Stimulated activated naive CD8-positive, alpha-beta T cell treated with anti-CD3 and anti-CD28 coated beads, Interleukin-15, Interleukin-2, amounts not matched to agents 100 ng/mL and 50 ng/mL, for 24 hours (primary cell): ENCODE results near the gene OR51G1.

ENCODE experiments used
- H3K27ac Mint-ChIP-seq: one replicate; pipeline ENCODE4 v1.8.0; 2021; ENCODE audit warnings: mild to moderate bottlenecking, mixed read lengths
- H3K27me3 Mint-ChIP-seq: one replicate; pipeline ENCODE4 v1.8.0; 2021; ENCODE audit warnings: mixed read lengths
- H3K36me3 Mint-ChIP-seq: one replicate; pipeline ENCODE4 v1.8.0; 2021; ENCODE audit warnings: low read depth, mixed read lengths
- H3K4me1 Mint-ChIP-seq: one replicate; pipeline ENCODE4 v1.8.0; 2021; ENCODE audit warnings: low read depth, mixed read lengths
- H3K4me3 Mint-ChIP-seq: one replicate; pipeline ENCODE4 v1.8.0; 2021; ENCODE audit warnings: mild to moderate bottlenecking, mixed read lengths
- H3K9me3 Mint-ChIP-seq: one replicate; pipeline ENCODE4 v1.8.0; 2021; ENCODE audit warnings: mixed read lengths

OR51G1 gene

GRCh38 chr11:4887591-4887990, 36.5 kb downstream of the OR51G1 start:
- Mint-ChIP-seq H3K27ac (no peak overlapping the region), H3K36me3 (no peaks in the 10 kb centered on the region), H3K4me1 (no peaks in the 10 kb centered on the region), H3K9me3 (peaks cover 4% of the 10 kb centered on the region), H3K27me3 (peaks cover 7% of the 10 kb centered on the region), H3K4me3 (no peak overlapping the region)

GRCh38 chr11:4886186-4886585, 38.0 kb downstream of the OR51G1 start:
- H3K9me3 Mint-ChIP-seq, result peaks cover 4% of the 10 kb centered on the region
- no peaks in the 10 kb centered on the region for H3K36me3 Mint-ChIP-seq
- H3K27me3 Mint-ChIP-seq, result peaks cover 4% of the 10 kb centered on the region
- H3K4me1 Mint-ChIP-seq, result no peaks in the 10 kb centered on the region
- H3K4me3 Mint-ChIP-seq, result no peak overlapping the region
- no peak overlapping the region for H3K27ac Mint-ChIP-seq

GRCh38 chr11:4884361-4884760, 39.8 kb downstream of the OR51G1 start:
- Mint-ChIP-seq H3K9me3 (peaks cover under 1% of the 10 kb centered on the region), H3K27me3 (peaks cover 4% of the 10 kb centered on the region), H3K36me3 (no peaks in the 10 kb centered on the region), H3K4me1 (no peaks in the 10 kb centered on the region), H3K27ac (no peak overlapping the region), H3K4me3 (no peak overlapping the region)

GRCh38 chr11:4882543-4882942, 41.6 kb downstream of the OR51G1 start:
- Mint-ChIP-seq H3K36me3 (no peaks in the 10 kb centered on the region), H3K27me3 (peaks cover 1% of the 10 kb centered on the region), H3K27ac (no peak overlapping the region), H3K4me1 (no peaks in the 10 kb centered on the region), H3K4me3 (no peak overlapping the region), H3K9me3 (no peaks in the 10 kb centered on the region)

DNA sequence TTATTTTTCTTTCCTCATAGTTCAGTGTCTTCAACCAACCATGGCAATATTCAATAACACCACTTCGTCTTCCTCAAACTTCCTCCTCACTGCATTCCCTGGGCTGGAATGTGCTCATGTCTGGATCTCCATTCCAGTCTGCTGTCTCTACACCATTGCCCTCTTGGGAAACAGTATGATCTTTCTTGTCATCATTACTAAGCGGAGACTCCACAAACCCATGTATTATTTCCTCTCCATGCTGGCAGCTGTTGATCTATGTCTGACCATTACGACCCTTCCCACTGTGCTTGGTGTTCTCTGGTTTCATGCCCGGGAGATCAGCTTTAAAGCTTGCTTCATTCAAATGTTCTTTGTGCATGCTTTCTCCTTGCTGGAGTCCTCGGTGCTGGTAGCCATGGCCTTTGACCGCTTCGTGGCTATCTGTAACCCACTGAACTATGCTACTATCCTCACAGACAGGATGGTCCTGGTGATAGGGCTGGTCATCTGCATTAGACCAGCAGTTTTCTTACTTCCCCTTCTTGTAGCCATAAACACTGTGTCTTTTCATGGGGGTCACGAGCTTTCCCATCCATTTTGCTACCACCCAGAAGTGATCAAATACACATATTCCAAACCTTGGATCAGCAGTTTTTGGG, 42.2 kb downstream of the OR51G1 start, which contains the start of gene OR51T1:
Gene OR51T1, plus strand, starts transcription at position 41 of the 641 bp plus-strand sequence. Its CDS starts 0 bp downstream, at position 41.
- H3K27ac Mint-ChIP-seq, result no peak within 1 kb of the TSS
- H3K4me3 Mint-ChIP-seq, result no peak within 1 kb of the TSS
- no peaks in the 10 kb centered on the region for H3K9me3 Mint-ChIP-seq
- H3K27me3 Mint-ChIP-seq, result no peaks in the 10 kb centered on the region
- H3K36me3 Mint-ChIP-seq, result no peaks in the 10 kb centered on the region
- H3K4me1 Mint-ChIP-seq, result no peaks in the 10 kb centered on the region

DNA sequence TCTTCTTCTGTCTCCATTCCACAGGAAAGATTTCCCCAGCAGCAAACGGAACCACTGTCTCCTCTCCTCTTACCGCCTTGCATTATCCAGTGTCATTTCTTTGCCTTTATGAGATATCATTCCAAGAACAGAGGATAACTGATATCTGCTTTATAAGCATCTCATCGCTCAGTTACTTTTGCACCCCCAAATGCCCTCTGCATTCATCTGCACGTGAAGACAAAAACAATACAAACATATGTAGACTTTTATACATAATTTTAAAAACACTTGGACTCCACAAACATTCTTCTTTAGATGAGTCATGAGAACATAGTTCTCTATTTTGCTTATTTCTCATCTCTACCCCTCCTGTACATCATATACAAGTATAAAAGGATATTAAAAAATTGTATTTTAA, 43.0 kb downstream of the OR51G1 start:
- Mint-ChIP-seq H3K4me3 (no peak overlapping the region), H3K9me3 (no peaks in the 10 kb centered on the region), H3K36me3 (no peaks in the 10 kb centered on the region), H3K4me1 (no peaks in the 10 kb centered on the region), H3K27me3 (no peaks in the 10 kb centered on the region), H3K27ac (no peak overlapping the region)
